Neutrophil (primary cell): ENCODE data around the gene FGFR4.

Source experiments
- H3K27ac ChIP-seq: fragments of 200-600 bp; sonication (generic); 2 replicates; pipeline ENCODE4 v1.5.1; 2016; ENCODE audit warnings: mild to moderate bottlenecking, moderate library complexity
- H3K27me3 ChIP-seq: fragments of 200-600 bp; sonication (generic); 2 replicates; pipeline ENCODE4 v1.6.0; 2016; ENCODE audit warnings: mild to moderate bottlenecking
- H3K36me3 ChIP-seq: fragments of 200-600 bp; sonication (generic); 2 replicates; pipeline ENCODE4 v1.5.1; 2017
- H3K4me1 ChIP-seq, 2 experiments: fragments of 200-600 bp in 1 of 2; sonication (generic) in 1 of 2; 1 replicate in 1 of 2; 2 replicates in 1 of 2; pipeline versions ENCODE4 v1.5.1 to v1.6.1; 2013 to 2016; ENCODE audit warnings: low read depth in 1 of 2, low read length in 1 of 2, mild to moderate bottlenecking in 1 of 2, moderate library complexity in 1 of 2; ENCODE audit not compliant: control insufficient read depth in 1 of 2, insufficient read depth in 1 of 2
- H3K4me3 ChIP-seq, 2 experiments: fragments of 200-600 bp in 1 of 2; sonication (generic) in 1 of 2; 1 replicate in 1 of 2; 2 replicates in 1 of 2; pipeline ENCODE4 v1.5.1; 2013 to 2016; ENCODE audit warnings: low read depth in 1 of 2, low read length in 1 of 2, mild to moderate bottlenecking in 1 of 2, moderate library complexity in 1 of 2
- H3K9me3 ChIP-seq: fragments of 200-600 bp; sonication (generic); 2 replicates; pipeline ENCODE4 v1.5.1; 2016
- CTCF ChIP-seq: fragments of 200-600 bp; sonication (generic); IDR thresholded peaks from 2 replicates; pipeline ENCODE4 v1.5.1; 2016; ENCODE audit warnings: antibody characterized with exemption

Gene FGFR4

GRCh38 chr5:177117441-177118045, 30.8 kb downstream of the FGFR4 start:
- Histone ChIP-seq H3K4me3 (no peak overlapping the region), H3K9me3 (no peaks in the 10 kb centered on the region), H3K27ac (no peak overlapping the region), H3K36me3 (no peaks in the 10 kb centered on the region), H3K27me3 (no peaks in the 10 kb centered on the region), H3K4me1 (peaks cover 23 to 30% of the 10 kb centered on the region in 2 experiments)
- no peak for TF ChIP-seq CTCF

GRCh38 chr5:177122566-177122965, 35.9 kb downstream of the FGFR4 start:
- Histone ChIP-seq H3K27me3 (no peaks in the 10 kb centered on the region), H3K9me3 (no peaks in the 10 kb centered on the region), H3K36me3 (no peaks in the 10 kb centered on the region), H3K4me3 (no peak overlapping the region), H3K27ac (no peak overlapping the region), H3K4me1 (peaks cover 0 to 5% of the 10 kb centered on the region in 2 experiments)
- no peak for TF ChIP-seq CTCF

- Histone ChIP-seq H3K4me3 (no peak overlapping the region), H3K9me3 (no peaks in the 10 kb centered on the region), H3K27ac (no peak overlapping the region), H3K27me3 (no peaks in the 10 kb centered on the region), H3K36me3 (no peaks in the 10 kb centered on the region), H3K4me1 (peaks cover 0 to 5% of the 10 kb centered on the region in 2 experiments)
- TF ChIP-seq CTCF: no peak
Measured at GRCh38 chr5:177123789-177124485, 37.2 kb downstream of the FGFR4 start.

GRCh38 chr5:177124486-177124991, 37.8 kb downstream of the FGFR4 start:
- Histone ChIP-seq H3K4me3 (no peak overlapping the region), H3K27ac (no peak overlapping the region), H3K4me1 (peaks cover 0 to 5% of the 10 kb centered on the region in 2 experiments), H3K36me3 (no peaks in the 10 kb centered on the region), H3K27me3 (no peaks in the 10 kb centered on the region), H3K9me3 (no peaks in the 10 kb centered on the region)
- TF ChIP-seq CTCF: no peak

- peaks cover 0 to 7% of the 10 kb centered on the region in 2 experiments for H3K4me1 ChIP-seq
- no peaks in the 10 kb centered on the region for H3K9me3 ChIP-seq
- H3K36me3 ChIP-seq: no peaks in the 10 kb centered on the region
- no peaks in the 10 kb centered on the region for H3K27me3 ChIP-seq
- no peak overlapping the region for H3K4me3 ChIP-seq
- no peak overlapping the region for H3K27ac ChIP-seq
- no peak for TF ChIP-seq CTCF
Measured at GRCh38 chr5:177126771-177127170, 40.1 kb downstream of the FGFR4 start.
